ENCODE data around the gene CNTNAP2. TPM values are rescaled to one million over a fixed set of nuclear protein-coding genes. Genes with fewer than 3 reads are reported as not detected.

The CNTNAP2 gene
- total RNA-seq, 4 donors from 2014 or later, result 0.42 TPM; not detected in 3

DNA sequence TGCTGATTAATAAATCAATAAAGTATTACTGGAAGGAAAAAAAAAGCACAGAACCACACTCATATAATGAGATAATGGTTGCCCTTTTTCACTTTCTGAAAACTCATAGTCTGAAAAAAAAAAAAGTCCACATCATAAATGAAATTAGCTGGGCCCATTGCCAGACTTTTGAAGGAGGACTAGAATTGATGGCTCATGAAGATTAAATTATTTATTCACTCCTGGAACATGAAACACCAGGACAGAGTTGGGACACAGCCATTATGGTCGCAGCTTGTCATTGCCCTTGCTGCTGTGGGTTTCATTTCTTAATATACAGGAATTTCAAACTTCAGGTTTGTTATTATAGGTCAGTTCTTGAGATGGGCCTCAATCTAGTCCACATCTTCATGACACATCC, 91.9 kb downstream of the CNTNAP2 start:
- Histone ChIP-seq H3K27me3 (no peaks in the 10 kb centered on the region), H3K36me3 (no peaks in the 10 kb centered on the region), H3K27ac (no peak overlapping the region), H3K4me3 (no peak overlapping the region), H3K4me1 (no peaks in the 10 kb centered on the region), H3K9me3 (no peaks in the 10 kb centered on the region)
- DNase-seq (ENCODE audit: low spot score in 2 of 2), result no peak
- WGBS, 2 donors, result 85 to 86% methylated on average over 1 of the region's 1 CpG
- TF ChIP-seq POLR2A (IDR thresholded peaks at IDR 0.05), result no peak
- no peak for TF ChIP-seq EP300 (IDR thresholded peaks at IDR 0.05)

DNA sequence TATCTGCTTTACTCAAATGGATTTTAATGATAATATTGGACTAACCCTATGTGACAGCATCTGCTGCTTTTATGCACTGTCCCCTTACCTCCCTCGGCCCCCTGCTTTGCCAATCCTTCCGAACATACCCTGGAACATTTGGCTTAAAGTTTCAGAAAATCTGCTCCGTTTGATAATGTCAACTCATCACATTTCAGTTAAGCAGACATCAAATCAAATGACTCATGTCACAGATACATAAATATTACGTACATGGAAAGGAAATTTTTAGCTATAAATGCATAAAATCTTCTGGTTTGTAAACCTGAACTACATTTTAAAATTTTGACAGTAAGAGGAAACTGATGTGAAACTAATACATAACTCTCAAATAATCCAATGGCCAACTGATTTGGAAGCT, 98.2 kb downstream of the CNTNAP2 start:
- 80 to 87% methylated on average over 4 of the region's 4 CpGs for WGBS, 2 donors
- H3K4me1 ChIP-seq, result no peaks in the 10 kb centered on the region
- DNase-seq (ENCODE audit: low spot score in 2 of 2), result no peak
- no peak for TF ChIP-seq EP300 (IDR thresholded peaks at IDR 0.05)
- no peak for TF ChIP-seq POLR2A (IDR thresholded peaks at IDR 0.05)
- TF ChIP-seq, protein P1, sequence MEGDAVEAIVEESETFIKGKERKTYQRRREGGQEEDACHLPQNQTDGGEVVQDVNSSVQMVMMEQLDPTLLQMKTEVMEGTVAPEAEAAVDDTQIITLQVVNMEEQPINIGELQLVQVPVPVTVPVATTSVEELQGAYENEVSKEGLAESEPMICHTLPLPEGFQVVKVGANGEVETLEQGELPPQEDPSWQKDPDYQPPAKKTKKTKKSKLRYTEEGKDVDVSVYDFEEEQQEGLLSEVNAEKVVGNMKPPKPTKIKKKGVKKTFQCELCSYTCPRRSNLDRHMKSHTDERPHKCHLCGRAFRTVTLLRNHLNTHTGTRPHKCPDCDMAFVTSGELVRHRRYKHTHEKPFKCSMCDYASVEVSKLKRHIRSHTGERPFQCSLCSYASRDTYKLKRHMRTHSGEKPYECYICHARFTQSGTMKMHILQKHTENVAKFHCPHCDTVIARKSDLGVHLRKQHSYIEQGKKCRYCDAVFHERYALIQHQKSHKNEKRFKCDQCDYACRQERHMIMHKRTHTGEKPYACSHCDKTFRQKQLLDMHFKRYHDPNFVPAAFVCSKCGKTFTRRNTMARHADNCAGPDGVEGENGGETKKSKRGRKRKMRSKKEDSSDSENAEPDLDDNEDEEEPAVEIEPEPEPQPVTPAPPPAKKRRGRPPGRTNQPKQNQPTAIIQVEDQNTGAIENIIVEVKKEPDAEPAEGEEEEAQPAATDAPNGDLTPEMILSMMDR (IDR thresholded peaks at IDR 0.05), result no peak
- no peak overlapping the region for H3K27ac ChIP-seq
- no peaks in the 10 kb centered on the region for H3K27me3 ChIP-seq
- H3K4me3 ChIP-seq, result no peak overlapping the region
- H3K36me3 ChIP-seq, result no peaks in the 10 kb centered on the region
- H3K9me3 ChIP-seq, result no peaks in the 10 kb centered on the region

DNA sequence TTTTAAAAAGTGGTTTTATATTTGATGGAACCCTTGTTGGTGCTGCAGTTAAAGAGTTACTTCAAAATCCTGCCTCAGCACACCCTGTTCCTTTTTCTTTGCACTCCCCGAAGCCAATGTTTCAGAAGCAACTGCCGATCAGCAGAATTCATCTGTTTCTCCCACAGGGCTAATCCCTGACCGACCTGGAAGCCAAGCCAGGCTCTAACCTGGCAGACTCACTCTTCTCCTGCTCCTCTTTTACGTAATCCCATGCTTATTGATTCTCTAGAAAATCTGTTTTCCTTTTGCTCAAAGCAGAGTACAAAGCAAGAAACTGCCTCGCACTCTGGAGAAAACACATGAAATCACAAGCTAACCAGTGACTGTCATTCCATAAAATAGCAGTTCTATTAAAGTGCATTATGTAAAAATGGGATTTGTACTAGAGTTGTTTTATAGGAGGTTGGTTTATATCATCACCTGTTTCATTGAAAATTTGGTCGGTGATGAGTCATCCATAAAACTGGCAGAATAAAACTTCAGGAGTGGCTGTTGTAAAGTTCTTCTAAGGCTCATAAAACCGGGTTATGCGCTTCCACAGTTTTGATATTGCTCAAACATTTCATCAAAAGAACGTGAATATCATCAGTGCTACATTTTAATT, 99.9 kb downstream of the CNTNAP2 start:
- no peak for DNase-seq (ENCODE audit: low spot score in 2 of 2)
- no peaks in the 10 kb centered on the region for H3K27me3 ChIP-seq
- no peak overlapping the region for H3K27ac ChIP-seq
- no peak overlapping the region for H3K4me3 ChIP-seq
- no peaks in the 10 kb centered on the region for H3K36me3 ChIP-seq
- WGBS, 2 donors, result 59 to 63% methylated on average over 9 of the region's 9 CpGs
- no peaks in the 10 kb centered on the region for H3K4me1 ChIP-seq
- TF ChIP-seq POLR2A (IDR thresholded peaks at IDR 0.05), result no peak
- TF ChIP-seq, protein P1 (IDR thresholded peaks at IDR 0.05), result no peak
- H3K9me3 ChIP-seq, result no peaks in the 10 kb centered on the region

DNA sequence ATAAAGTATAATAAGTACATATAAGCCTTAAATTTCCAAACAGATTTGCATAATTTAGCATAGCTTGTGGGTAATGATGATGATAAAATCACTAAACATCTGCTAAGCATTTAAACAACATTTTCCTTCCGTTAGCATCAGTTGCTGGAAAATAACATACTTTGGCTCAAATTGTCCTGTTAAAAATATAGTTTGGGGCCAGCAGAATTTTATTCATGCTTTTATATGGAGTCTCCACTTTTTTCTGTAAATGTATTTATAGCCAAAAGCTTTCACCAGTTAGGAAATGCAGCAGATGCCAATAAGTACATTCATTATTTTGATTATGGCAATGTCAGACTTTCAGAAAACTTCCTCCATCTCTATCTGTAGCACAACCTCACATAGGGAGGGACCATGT, 107.2 kb downstream of the CNTNAP2 start:
- Histone ChIP-seq H3K4me1 (no peaks in the 10 kb centered on the region), H3K9me3 (no peaks in the 10 kb centered on the region), H3K4me3 (no peak overlapping the region), H3K27me3 (no peaks in the 10 kb centered on the region), H3K27ac (no peak overlapping the region), H3K36me3 (no peaks in the 10 kb centered on the region)
- DNase-seq (ENCODE audit: low spot score in 2 of 2), result no peak
- WGBS, 2 donors, result 62 to 64% methylated on average over 1 of the region's 1 CpG
- TF ChIP-seq, protein P1 (IDR thresholded peaks at IDR 0.05), result no peak
- TF ChIP-seq POLR2A (IDR thresholded peaks at IDR 0.05) (no peak), EP300 (IDR thresholded peaks at IDR 0.05) (no peak)

DNA sequence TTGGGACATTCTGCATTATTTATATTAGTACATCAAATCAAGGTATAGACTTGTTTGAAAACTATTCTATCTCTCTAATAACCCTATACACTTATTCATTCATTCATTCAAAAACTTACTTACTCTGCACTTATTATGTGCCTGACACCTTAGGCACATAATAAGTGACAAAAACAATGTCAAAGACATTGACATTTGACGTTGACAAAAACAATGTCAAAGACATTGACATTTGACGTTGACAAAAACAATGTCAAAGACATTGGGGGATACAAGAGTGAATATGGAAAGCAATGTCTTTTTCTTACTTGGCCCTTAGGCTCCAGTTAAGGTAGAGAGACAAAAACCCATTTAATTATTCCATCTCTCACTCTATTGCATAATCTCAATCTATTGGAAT, 116.0 kb downstream of the CNTNAP2 start:
- Histone ChIP-seq H3K4me1 (no peaks in the 10 kb centered on the region), H3K27ac (no peak overlapping the region), H3K4me3 (no peak overlapping the region), H3K36me3 (no peaks in the 10 kb centered on the region), H3K27me3 (no peaks in the 10 kb centered on the region), H3K9me3 (no peaks in the 10 kb centered on the region)
- 86 to 87% methylated on average over 2 of the region's 2 CpGs for WGBS, 2 donors
- TF ChIP-seq, protein P1 (IDR thresholded peaks at IDR 0.05), result no peak
- TF ChIP-seq POLR2A (IDR thresholded peaks at IDR 0.05) (no peak), EP300 (IDR thresholded peaks at IDR 0.05) (no peak)
- DNase-seq (ENCODE audit: low spot score in 2 of 2), result no peak

DNA sequence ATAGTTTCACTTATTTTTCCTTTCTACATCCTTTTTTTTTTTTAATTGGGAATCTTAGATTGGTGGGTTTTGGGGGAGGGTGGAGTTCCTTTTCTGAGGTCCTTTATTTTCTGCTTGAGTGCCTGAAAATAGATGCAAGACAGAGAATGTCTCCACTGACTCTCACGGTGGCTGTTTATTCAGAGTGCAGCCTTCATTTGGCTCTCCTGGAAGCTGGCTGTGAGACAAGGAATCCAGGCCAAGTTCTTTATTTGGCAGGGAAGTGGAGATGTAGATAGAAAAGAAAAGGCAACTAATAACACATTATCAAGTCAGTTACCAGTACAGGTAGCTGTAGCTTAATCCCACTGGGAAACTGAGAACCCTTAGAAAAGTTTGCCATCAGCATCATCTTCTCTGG, 118.6 kb downstream of the CNTNAP2 start:
- Histone ChIP-seq H3K36me3 (no peaks in the 10 kb centered on the region), H3K27me3 (no peaks in the 10 kb centered on the region), H3K4me3 (no peak overlapping the region), H3K9me3 (no peaks in the 10 kb centered on the region), H3K27ac (no peak overlapping the region), H3K4me1 (no peaks in the 10 kb centered on the region)
- 0 to 11% methylated on average over 1 of the region's 1 CpG for WGBS, 2 donors
- TF ChIP-seq EP300 (IDR thresholded peaks at IDR 0.05), result no peak
- no peak for TF ChIP-seq POLR2A (IDR thresholded peaks at IDR 0.05)
- TF ChIP-seq, protein P1 (IDR thresholded peaks at IDR 0.05), result no peak
- DNase-seq (ENCODE audit: low spot score in 2 of 2), result no peak

All from tibial nerve (tissue), 4 donors.